Caco-2 (cell line): ENCODE measurements around the gene CNDP2. TPM values are rescaled to one million over a fixed set of nuclear protein-coding genes. Genes with fewer than 3 reads are reported as not detected.

Experiments
- BruUV-seq: library from RNA; stranded (reverse); fragments of 400-500 nt; replicated peaks from 2 replicates; lab custom pipeline; 2021; lab: Mats Ljungman, UMichigan
- CTCF ChIA-PET: fragments of 300-600 bp; sonication (Branson Sonifier 250); formaldehyde crosslinking; loops from one replicate; lab custom pipeline; 2022; ENCODE audit warnings: antibody characterized with exemption; lab: Charles Lee
- POLR2A ChIA-PET: fragments of 300-600 bp; sonication (Branson Sonifier 250); formaldehyde crosslinking; loops from one replicate; lab custom pipeline; 2022; ENCODE audit warnings: antibody characterized with exemption; lab: Charles Lee
- DNase-seq, 2 experiments: peaks; one replicate each; pipeline versions ENCODE4 v3.0.0 to v3.0.0-alpha.2; 2020 to 2022
- H3K27me3 ChIP-seq: replicated peaks from 2 replicates; pipeline ENCODE4 v1.6.0; 2011; ENCODE audit warnings: low read length; ENCODE audit not compliant: control insufficient read depth, insufficient read depth
- H3K36me3 ChIP-seq: 2 replicates; pipeline ENCODE4 v1.5.1; 2011; ENCODE audit warnings: low read length; ENCODE audit not compliant: control insufficient read depth, insufficient read depth
- H3K4me1 ChIP-seq: fragments of 250-450 bp; sonication (Bioruptor Pico); 2 replicates; pipeline ENCODE4 v1.5.1; 2020; ENCODE audit warnings: mild to moderate bottlenecking
- H3K4me3 ChIP-seq: 2 replicates; pipeline ENCODE4 v1.5.1; 2011; ENCODE audit warnings: low read depth, mild to moderate bottlenecking, control low read depth, low read length
- H3K9me3 ChIP-seq: fragments of 250-450 bp; sonication (Bioruptor Pico); 2 replicates; pipeline ENCODE4 v1.5.1; 2020; ENCODE audit warnings: mild to moderate bottlenecking, moderate library complexity
- H3K27ac Mint-ChIP-seq: one replicate; pipeline ENCODE4 v1.8.0; 2022; ENCODE audit warnings: mixed read lengths; ENCODE audit not compliant: unreplicated experiment
- H3K27me3 Mint-ChIP-seq: one replicate; pipeline ENCODE4 v1.8.0; 2022; ENCODE audit warnings: mixed read lengths; ENCODE audit not compliant: insufficient read depth, unreplicated experiment
- H3K36me3 Mint-ChIP-seq: one replicate; pipeline ENCODE4 v1.8.0; 2022; ENCODE audit warnings: mild to moderate bottlenecking, mixed read lengths; ENCODE audit not compliant: insufficient read depth, unreplicated experiment
- H3K4me1 Mint-ChIP-seq: one replicate; pipeline ENCODE4 v1.8.0; 2022; ENCODE audit warnings: low read depth, mixed read lengths; ENCODE audit not compliant: unreplicated experiment
- H3K4me3 Mint-ChIP-seq: one replicate; pipeline ENCODE4 v1.8.0; 2022; ENCODE audit warnings: mild to moderate bottlenecking, moderate library complexity, mixed read lengths; ENCODE audit not compliant: unreplicated experiment
- H3K9me3 Mint-ChIP-seq: one replicate; pipeline ENCODE4 v1.8.0; 2022; ENCODE audit warnings: mixed read lengths; ENCODE audit not compliant: unreplicated experiment
- intact Hi-C: fragments of 100-400 bp; cut with micrococcal nuclease; formaldehyde crosslinking; loops from one replicate; pipeline ENCODE4 v1.10.0; 2022; ENCODE audit not compliant: unreplicated experiment
- total RNA-seq: library from RNA; stranded (reverse); gene quantifications from 2 replicates; pipeline ENCODE4 v1.2.3, GENCODE V29; 2022
- TF ChIP-seq, protein P1 (sequence below), 2 experiments: fragments of 200-600 bp in 1 of 2; IDR thresholded peaks; 1 replicate in 1 of 2; 2 replicates in 1 of 2; pipeline versions ENCODE4 v1.5.1 to v1.8.0; 2011 to 2022; ENCODE audit warnings: antibody characterized with exemption in 1 of 2, control low read depth in 1 of 2, inconsistent platforms in 1 of 2, low read depth in 1 of 2, low read length in 1 of 2, mild to moderate bottlenecking in 1 of 2, moderate library complexity in 1 of 2; ENCODE audit not compliant: insufficient read depth in 1 of 2, severe bottlenecking in 1 of 2, unreplicated experiment in 1 of 2

Gene CNDP2
- total RNA-seq, 1 experiment from 2014 or later, result 113 TPM

DNA sequence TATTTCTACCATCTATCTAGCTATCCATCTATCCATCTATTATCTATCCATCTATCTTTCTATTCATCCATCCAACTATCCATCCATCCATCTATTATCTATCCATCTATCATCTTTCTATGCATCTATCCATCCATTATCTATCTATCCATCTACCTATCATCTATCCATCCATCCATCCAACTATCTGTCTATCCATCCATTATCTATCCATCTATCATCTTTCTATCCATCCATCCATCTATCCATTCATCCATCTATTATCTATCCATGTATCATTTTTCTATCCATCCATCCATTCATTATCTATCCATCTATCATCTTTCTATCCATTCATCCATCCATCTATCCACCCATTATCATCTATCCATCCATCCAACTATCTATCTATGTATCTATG is 76.9 kb downstream of the CNDP2 start:
- no peak for DNase-seq
- no peak overlapping the region for H3K4me3 ChIP-seq
- intact Hi-C loops, result no loop called here
- TF ChIP-seq, protein P1, sequence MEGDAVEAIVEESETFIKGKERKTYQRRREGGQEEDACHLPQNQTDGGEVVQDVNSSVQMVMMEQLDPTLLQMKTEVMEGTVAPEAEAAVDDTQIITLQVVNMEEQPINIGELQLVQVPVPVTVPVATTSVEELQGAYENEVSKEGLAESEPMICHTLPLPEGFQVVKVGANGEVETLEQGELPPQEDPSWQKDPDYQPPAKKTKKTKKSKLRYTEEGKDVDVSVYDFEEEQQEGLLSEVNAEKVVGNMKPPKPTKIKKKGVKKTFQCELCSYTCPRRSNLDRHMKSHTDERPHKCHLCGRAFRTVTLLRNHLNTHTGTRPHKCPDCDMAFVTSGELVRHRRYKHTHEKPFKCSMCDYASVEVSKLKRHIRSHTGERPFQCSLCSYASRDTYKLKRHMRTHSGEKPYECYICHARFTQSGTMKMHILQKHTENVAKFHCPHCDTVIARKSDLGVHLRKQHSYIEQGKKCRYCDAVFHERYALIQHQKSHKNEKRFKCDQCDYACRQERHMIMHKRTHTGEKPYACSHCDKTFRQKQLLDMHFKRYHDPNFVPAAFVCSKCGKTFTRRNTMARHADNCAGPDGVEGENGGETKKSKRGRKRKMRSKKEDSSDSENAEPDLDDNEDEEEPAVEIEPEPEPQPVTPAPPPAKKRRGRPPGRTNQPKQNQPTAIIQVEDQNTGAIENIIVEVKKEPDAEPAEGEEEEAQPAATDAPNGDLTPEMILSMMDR (IDR thresholded peaks at IDR 0.05; ENCODE audit: insufficient read depth in 1 of 2, low read depth in 1 of 2, low read length in 1 of 2, severe bottlenecking in 1 of 2, unreplicated experiment in 1 of 2), result no peak
- H3K4me3 Mint-ChIP-seq, result no peak overlapping the region
- no peaks in the 10 kb centered on the region for H3K27me3 ChIP-seq
- H3K27ac Mint-ChIP-seq, result no peak overlapping the region
- H3K36me3 ChIP-seq, result no peaks in the 10 kb centered on the region
- no peaks in the 10 kb centered on the region for H3K4me1 ChIP-seq
- peaks cover 34% of the 10 kb centered on the region for H3K9me3 Mint-ChIP-seq
- CTCF ChIA-PET, result no interaction called here
- no peaks in the 10 kb centered on the region for H3K4me1 Mint-ChIP-seq
- no TSS peak for BruUV-seq
- no peaks in the 10 kb centered on the region for H3K9me3 ChIP-seq
- H3K36me3 Mint-ChIP-seq, result peaks cover 4% of the 10 kb centered on the region
- peaks cover 4% of the 10 kb centered on the region for H3K27me3 Mint-ChIP-seq
- POLR2A ChIA-PET, result no interaction called here

Other genes with a start within 250 kb of the CNDP2 start
- 103 and 105 TPM in 2 replicates for gene CYB5A, start 204.4 kb upstream of the CNDP2 start, total RNA-seq
- gene C18orf63, start 180.5 kb upstream of the CNDP2 start, total RNA-seq, result 0.07 TPM in 1 of 2 replicates, not detected in the other
- not detected in 2 replicates for gene DIPK1C, start 39.1 kb upstream of the CNDP2 start, total RNA-seq
- gene CNDP1, start 38.1 kb downstream of the CNDP2 start, total RNA-seq, result 0.48 TPM in 1 of 2 replicates, not detected in the other
- 4.7 and 5.4 TPM in 2 replicates for gene ZNF407, start 101.5 kb downstream of the CNDP2 start, total RNA-seq